HepG2 (cell line): Measurements from ENCODE around the gene CAMK2D. TPM values are rescaled to one million over a fixed set of nuclear protein-coding genes. Genes with fewer than 3 reads are reported as not detected.

ENCODE experiments used
- ARNT ChIP-seq: fragments of 450-650 bp; IDR thresholded peaks from 2 replicates; pipeline ENCODE4 v1.6.1; 2017
- BRCA1 ChIP-seq: sonication (generic); formaldehyde crosslinking; IDR thresholded peaks from 2 replicates; pipeline ENCODE4 v1.4.0; 2020; ENCODE audit warnings: missing genetic modification reagents
- CBX1 ChIP-seq: IDR thresholded peaks from one replicate; pipeline ENCODE4 v1.6.1; 2016; ENCODE audit warnings: antibody characterized with exemption, low read depth
- CC2D1A ChIP-seq: sonication (generic); formaldehyde crosslinking; IDR thresholded peaks from 2 replicates; pipeline ENCODE4 v1.8.1; 2023; ENCODE audit warnings: mild to moderate bottlenecking, missing genetic modification reagents
- HCFC1 ChIP-seq: fragments of 150-350 bp; IDR thresholded peaks from 2 replicates; pipeline ENCODE4 v1.6.1; 2014; ENCODE audit warnings: low read depth, low read length
- MIER2 ChIP-seq: IDR thresholded peaks from 2 replicates; pipeline ENCODE4 v1.6.1; 2016; ENCODE audit warnings: missing biosample characterization, missing genetic modification reagents
- NCOA2 ChIP-seq: sonication (generic); formaldehyde crosslinking; IDR thresholded peaks from 2 replicates; pipeline ENCODE4 v1.8.0; 2022; ENCODE audit warnings: inconsistent platforms
- NKX3-1 ChIP-seq: sonication (generic); formaldehyde crosslinking; IDR thresholded peaks from 2 replicates; pipeline ENCODE4 v1.5.0; 2020; ENCODE audit warnings: missing genetic modification reagents
- PAXIP1 ChIP-seq: sonication (generic); formaldehyde crosslinking; conservative IDR thresholded peaks from 2 replicates; pipeline ENCODE4 v1.4.0; 2020; ENCODE audit warnings: mild to moderate bottlenecking, missing genetic modification reagents, moderate library complexity
- PPARG ChIP-seq: conservative IDR thresholded peaks from 2 replicates; pipeline ENCODE4 v1.6.1; 2016; ENCODE audit warnings: missing biosample characterization, missing genetic modification reagents
- SMARCC2 ChIP-seq: fragments of 450-650 bp; IDR thresholded peaks from 2 replicates; pipeline ENCODE4 v1.6.1; 2017; ENCODE audit warnings: antibody characterized with exemption, mild to moderate bottlenecking
- SP1 ChIP-seq, 2 experiments: fragments of 450-650 bp in 1 of 2; sonication (generic) in 1 of 2; formaldehyde crosslinking in 1 of 2; IDR thresholded peaks; 2 replicates each; pipeline versions ENCODE4 v1.4.0 to v1.6.1; 2016 to 2020; ENCODE audit warnings: missing genetic modification reagents in 1 of 2
- XBP1 ChIP-seq: sonication (generic); formaldehyde crosslinking; IDR thresholded peaks from 2 replicates; pipeline ENCODE4 v1.5.0; 2020; ENCODE audit warnings: missing genetic modification reagents
- ZEB1 ChIP-seq: IDR thresholded peaks from 2 replicates; pipeline ENCODE4 v1.6.1; 2012; ENCODE audit warnings: mild to moderate bottlenecking, low read depth, inconsistent platforms; ENCODE audit not compliant: insufficient replicate concordance
- ZGPAT ChIP-seq: IDR thresholded peaks from 2 replicates; pipeline ENCODE4 v1.6.1; 2016; ENCODE audit warnings: mild to moderate bottlenecking
- ZNF136 ChIP-seq: sonication (generic); formaldehyde crosslinking; IDR thresholded peaks from 2 replicates; pipeline ENCODE4 v1.8.1; 2022; ENCODE audit warnings: low read depth, mild to moderate bottlenecking, moderate library complexity, missing genetic modification reagents
- ZNF557 ChIP-seq: sonication (generic); formaldehyde crosslinking; IDR thresholded peaks from 2 replicates; pipeline ENCODE4 v1.4.0; 2020; ENCODE audit warnings: missing genetic modification reagents
- ZNF772 ChIP-seq: sonication (generic); formaldehyde crosslinking; IDR thresholded peaks from 2 replicates; pipeline ENCODE4 v1.5.0; 2020; ENCODE audit warnings: mild to moderate bottlenecking, missing genetic modification reagents
- ZSCAN31 ChIP-seq: sonication (generic); formaldehyde crosslinking; IDR thresholded peaks from 2 replicates; pipeline ENCODE4 v1.5.0; 2020; ENCODE audit warnings: low read depth, mild to moderate bottlenecking, missing genetic modification reagents
- polyA plus RNA-seq, 8 experiments: library from polyadenylated mRNA; depleted of rRNA in 3 of 8; stranded (reverse) in 7 of 8; unstranded in 1 of 8; fragments of >200 nt; fragmentation: Illumina TruSeq in 4 of 8; extraction: Trizol in 4 of 8; gene quantifications; 2 replicates each; pipeline versions ENCODE4 v1.2.1 to v1.2.3, GENCODE V29; 2011 to 2016; ENCODE audit warnings: low read depth in 4 of 8, missing spikeins in 1 of 8, mixed read lengths in 1 of 8; ENCODE audit not compliant: insufficient read depth in 1 of 8
- total RNA-seq, 5 experiments: library from RNA; depleted of rRNA; stranded (reverse); fragments of >200 nt; fragmentation: Illumina TruSeq; extraction: Trizol; gene quantifications; 2 replicates each; pipeline ENCODE4 v1.2.3, GENCODE V29; 2016; ENCODE audit warnings: low read depth in 1 of 5
- TF ChIP-seq, protein P1 (sequence below): sonication (generic); formaldehyde crosslinking; IDR thresholded peaks from 2 replicates; pipeline ENCODE4 v1.8.1; 2023; ENCODE audit warnings: missing genetic modification reagents, mild to moderate bottlenecking, borderline replicate concordance
- TF ChIP-seq, protein P2 (sequence below), 2 experiments: sonication (generic) in 1 of 2; formaldehyde crosslinking in 1 of 2; IDR thresholded peaks; 2 replicates each; pipeline versions ENCODE4 v1.4.0 to v1.6.1; 2016 to 2020; ENCODE audit warnings: borderline replicate concordance in 1 of 2, low read depth in 1 of 2, mild to moderate bottlenecking in 1 of 2, missing genetic modification reagents in 1 of 2

The CAMK2D gene
- total and polyA plus RNA-seq, 2 of the 13 experiments (the other 11 are each of a cell fraction or from before 2014, with no cell fraction given) = 18.0 to 65.4 TPM

GRCh38 chr4:113404167-113404571 lies 357.4 kb downstream of the CAMK2D start (continued):
- TF ChIP-seq ARNT (no peak), XBP1 (no peak), NCOA2 (CRISPR knock-in tag) (peak; percentile 86), SP1 (IDR thresholded peaks at IDR 0.05) (no peak), SP1 (CRISPR knock-in tag; IDR thresholded peaks at IDR 0.05) (peak; percentile 26; the same call in 1 of the 2 replicates), MIER2 (CRISPR knock-in tag) (peak; percentile 79), ZNF136 (CRISPR knock-in tag) (no peak), ZGPAT (CRISPR knock-in tag) (peak; percentile 79; the same call in 1 of the 2 replicates), SMARCC2 (peak; percentile 78; the same call in 1 of the 2 replicates), NKX3-1 (CRISPR knock-in tag) (0 out of 2 replicates have a peak, but pooled peaks have one; percentile 75), CBX1 (no peak), ZEB1 (peak; percentile 86), ZSCAN31 (CRISPR knock-in tag) (peak; percentile 59; the same call in 1 of the 2 replicates), PAXIP1 (CRISPR knock-in tag) (peak; percentile 96), PPARG (CRISPR knock-in tag) (peak; percentile 80), ZNF772 (CRISPR knock-in tag) (peak; percentile 51; the same call in 1 of the 2 replicates), HCFC1 (no peak), ZNF557 (CRISPR knock-in tag) (0 out of 2 replicates have a peak, but pooled peaks have one; percentile 75), CC2D1A (CRISPR knock-in tag) (0 out of 2 replicates have a peak, but pooled peaks have one; percentile 61), BRCA1 (CRISPR knock-in tag) (0 out of 2 replicates have a peak, but pooled peaks have one; percentile 66)
- TF ChIP-seq, protein P1, sequence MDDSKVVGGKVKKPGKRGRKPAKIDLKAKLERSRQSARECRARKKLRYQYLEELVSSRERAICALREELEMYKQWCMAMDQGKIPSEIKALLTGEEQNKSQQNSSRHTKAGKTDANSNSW (CRISPR knock-in tag) = no peak
- TF ChIP-seq, protein P2, sequence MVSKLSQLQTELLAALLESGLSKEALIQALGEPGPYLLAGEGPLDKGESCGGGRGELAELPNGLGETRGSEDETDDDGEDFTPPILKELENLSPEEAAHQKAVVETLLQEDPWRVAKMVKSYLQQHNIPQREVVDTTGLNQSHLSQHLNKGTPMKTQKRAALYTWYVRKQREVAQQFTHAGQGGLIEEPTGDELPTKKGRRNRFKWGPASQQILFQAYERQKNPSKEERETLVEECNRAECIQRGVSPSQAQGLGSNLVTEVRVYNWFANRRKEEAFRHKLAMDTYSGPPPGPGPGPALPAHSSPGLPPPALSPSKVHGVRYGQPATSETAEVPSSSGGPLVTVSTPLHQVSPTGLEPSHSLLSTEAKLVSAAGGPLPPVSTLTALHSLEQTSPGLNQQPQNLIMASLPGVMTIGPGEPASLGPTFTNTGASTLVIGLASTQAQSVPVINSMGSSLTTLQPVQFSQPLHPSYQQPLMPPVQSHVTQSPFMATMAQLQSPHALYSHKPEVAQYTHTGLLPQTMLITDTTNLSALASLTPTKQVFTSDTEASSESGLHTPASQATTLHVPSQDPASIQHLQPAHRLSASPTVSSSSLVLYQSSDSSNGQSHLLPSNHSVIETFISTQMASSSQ (IDR thresholded peaks at IDR 0.05; ENCODE audit: low read depth) = peak; percentile 60; the same call in 1 of the 2 replicates
- TF ChIP-seq, protein P2 (CRISPR knock-in tag; IDR thresholded peaks at IDR 0.05; ENCODE audit: borderline replicate concordance) = peak; percentile 48; the same call in 1 of the 2 replicates
